GM21825 (cell line): Measurements from ENCODE around the gene CFAP46.
"Not testable (repeated sequence)": the region's sequence is repeated elsewhere in the genome, so short reads cannot be mapped to it uniquely, and the experiment has no call there.

Experiments
- ATAC-seq: cut with Tn5 transposase; IDR thresholded peaks from one replicate; pipeline ENCODE4 v1.9.1; 2021; ENCODE audit warnings: mild to moderate bottlenecking, moderate library complexity; ENCODE audit not compliant: unreplicated experiment

Gene CFAP46

DNA sequence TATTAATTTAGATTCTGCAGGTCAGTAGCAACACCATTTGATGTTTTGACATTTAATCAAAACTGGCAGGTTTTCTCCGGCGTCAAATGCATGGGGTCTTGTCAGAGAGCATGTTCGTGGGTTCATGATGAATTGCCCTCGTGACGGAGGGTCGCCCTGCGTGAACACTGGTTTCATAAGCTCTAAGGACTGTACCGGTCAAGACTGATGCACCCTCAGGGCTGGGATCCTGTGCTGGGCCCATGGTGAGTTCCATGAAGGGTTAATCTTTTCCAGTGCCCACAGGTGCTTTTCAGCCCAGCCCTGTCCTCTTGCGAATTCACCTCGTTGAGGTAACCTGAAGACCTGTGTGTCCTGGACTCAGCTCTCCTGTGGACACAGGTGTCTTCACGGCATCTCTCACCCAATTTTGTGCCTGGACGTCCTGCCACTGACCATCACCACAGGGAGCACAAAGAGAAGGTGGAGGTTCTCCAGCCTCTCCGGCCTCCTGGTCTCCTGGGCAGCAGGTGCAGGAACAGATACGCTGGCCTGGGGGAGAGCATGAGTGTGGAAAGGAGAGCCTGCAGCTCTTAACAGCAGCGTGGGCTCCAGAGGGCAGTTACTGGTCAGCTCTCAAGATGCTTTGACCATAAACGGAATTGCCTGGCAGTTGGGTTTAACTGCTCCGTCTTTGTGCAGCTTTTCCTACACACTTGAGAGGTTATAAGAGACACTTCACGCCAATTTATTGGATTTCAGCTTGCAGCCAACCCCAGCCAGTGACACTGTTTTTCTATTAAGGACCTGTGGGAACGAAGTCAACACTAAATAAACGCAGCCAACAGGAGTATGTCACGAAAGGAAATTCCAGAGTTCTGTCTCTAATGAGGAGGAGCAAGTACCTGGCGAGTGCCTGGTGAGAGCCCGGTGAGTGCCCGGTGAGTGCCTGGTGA, 37.4 kb upstream of the CFAP46 start:
- no peak for ATAC-seq

DNA sequence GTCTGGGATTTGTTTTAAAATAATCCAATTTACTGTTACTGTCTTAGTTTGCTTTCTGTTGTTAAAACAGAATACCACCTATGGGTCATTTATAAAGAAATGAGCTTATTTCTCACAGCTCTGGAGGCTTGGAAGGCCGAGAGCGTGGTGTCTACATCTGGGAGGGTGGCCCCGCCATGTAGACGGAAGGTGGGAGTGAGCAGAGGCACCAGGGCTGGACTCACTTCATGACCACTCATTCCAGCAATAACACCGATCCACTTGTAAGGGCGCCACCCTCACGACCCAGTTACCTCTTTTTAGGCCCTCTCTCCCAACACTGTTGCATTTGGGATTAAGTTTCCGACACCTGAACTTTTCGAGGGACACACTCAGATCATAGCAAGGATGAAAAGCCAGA, 36.2 kb upstream of the CFAP46 start:
- no peak for ATAC-seq

DNA sequence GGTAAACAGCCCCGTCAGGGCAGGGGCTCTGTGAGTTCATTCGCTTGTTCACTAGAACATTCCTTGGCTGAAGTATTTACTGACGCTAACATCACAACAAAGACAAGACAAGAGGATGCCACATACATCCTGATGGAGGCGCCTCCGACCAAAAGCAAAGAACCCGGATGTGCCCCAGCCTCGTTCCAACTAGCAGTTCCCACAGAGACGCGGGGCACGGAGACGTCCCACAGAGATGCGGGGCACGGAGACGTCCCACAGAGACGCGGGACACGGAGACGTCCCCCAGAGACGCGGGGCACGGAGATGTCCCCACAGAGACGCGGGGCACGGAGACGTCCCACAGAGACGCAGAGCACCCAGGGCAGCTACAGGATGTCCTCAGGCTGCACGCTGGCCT, 35.4 kb upstream of the CFAP46 start:
- ATAC-seq: no peak

DNA sequence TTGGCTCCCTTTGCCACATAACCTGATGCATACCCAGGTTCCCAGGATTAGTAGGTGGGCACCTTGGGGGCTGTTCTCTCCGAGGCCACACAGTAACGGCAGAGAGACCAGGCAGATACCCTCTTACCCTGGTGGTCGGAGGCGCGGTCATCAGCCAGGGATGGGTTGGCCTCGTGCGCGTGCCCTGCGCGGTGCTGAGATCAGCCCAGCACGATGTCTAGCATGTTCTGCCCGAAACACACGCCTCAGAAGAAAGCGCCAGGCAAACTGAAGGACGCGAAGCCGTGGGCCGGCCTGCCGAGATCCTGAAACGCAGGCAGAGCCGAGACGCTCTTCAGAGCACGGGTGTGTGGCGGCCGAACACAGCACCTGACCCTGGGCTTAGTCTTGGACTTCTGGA, 34.7 kb upstream of the CFAP46 start:
- ATAC-seq: no peak

DNA sequence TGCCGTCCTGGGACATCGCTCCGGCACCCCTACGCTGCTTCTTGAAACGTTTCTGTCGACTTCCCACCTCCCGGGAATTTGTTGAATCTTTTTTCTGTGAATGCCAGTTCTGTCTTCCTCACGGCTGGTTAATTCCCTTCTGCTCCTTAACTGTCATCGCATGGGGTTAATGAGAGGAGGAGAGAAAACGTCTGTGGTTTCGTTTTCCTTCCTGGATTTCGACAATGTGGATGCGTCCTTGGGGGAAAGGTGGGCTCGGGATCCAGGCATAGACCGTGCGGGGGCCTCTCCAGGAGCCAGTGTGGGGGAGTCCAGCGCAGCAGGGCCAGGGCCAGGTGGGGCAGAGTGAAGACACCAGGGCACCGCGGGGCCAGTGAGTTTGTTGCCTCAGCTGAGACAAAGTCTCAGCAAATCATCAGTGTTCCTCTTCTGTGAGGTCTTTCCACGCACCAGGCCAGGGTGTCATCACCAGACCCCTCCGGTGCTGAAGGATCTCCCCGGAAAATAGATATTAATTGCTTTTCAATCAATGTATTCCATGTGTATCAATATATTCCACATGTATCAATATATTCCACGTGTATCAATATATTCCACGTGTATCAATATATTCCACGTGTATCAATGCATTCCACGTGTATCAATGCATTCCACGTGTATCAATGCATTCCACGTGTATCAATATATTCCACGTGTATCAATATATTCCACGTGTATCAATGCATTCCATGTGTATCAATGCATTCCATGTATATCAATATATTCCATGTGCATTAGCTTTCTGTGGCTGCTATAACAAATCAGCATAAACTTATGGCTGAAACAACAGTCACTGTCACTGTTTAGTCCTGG, 33.7 kb upstream of the CFAP46 start:
- ATAC-seq: no peak

DNA sequence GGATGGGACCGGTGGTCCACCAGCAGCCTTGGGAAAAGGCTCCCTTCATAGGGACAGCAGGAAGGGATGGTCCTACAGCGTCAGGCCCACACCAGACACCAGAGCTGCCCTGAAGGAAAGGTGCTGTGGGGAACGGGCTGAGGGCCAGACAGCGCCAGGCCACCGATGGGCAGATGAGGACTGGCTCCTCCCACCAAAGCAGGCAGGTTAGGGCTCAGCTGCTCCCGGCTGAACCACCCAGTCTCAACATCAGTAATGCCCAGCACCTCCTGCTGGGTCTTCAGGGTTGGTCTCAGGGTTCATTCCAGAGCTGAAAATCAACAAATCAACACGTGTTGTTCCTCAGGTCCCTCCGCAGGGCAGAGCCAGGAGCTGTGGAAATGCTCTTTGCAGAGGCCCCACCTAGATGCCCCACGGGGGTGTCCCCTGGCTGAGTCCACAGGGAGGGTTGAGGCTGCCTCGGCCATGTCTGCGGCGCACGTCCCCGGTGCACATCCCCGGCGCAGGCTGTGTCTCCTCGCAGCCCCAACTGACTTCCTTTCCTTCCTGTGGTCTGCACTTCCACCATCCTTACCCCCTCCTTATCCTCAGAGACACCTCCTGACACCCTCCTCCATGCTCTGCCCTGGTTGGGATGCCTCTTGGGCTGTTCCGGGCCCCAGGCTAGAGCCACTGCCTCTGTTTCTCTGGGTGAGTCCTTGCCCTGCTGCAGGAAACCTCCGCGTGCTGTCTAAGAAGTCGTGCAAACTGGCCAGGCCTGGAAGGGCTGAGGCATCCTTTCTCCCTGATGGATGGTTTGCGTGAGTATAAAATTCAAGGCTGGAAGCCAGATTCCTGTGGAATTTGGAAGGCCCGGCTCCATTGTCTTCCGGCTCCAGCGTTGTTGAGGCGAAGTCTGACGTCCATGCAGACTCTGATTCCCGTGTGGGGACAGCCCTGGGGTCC, 32.8 kb upstream of the CFAP46 start:
- no peak for ATAC-seq

DNA sequence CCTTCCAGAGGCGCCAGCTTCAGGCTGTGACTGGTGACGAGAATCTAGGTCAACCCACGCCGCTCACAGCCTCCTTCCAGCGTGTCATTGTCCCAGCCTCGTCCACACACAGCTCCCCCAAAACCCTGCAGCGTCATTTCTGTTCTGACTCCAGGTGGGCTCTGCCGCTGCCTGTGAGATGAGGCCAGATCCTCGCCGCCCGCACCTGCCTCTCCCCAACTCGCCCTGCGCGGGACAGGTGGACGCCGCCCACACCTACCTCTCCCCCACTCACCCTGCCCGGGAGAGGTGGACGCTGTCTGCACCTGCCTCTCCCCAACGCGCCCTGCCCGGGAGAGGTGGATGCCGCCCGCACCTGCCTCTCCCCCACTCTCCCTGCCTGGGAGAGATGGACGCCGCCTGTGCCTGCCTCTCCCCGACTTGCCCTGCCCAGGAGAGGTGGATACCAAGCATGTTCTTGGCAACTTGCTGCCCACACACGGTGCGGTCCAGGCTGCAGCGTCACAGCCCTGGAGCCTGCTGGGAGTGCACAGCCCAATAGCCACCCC, 32.0 kb upstream of the CFAP46 start:
- no peak for ATAC-seq

DNA sequence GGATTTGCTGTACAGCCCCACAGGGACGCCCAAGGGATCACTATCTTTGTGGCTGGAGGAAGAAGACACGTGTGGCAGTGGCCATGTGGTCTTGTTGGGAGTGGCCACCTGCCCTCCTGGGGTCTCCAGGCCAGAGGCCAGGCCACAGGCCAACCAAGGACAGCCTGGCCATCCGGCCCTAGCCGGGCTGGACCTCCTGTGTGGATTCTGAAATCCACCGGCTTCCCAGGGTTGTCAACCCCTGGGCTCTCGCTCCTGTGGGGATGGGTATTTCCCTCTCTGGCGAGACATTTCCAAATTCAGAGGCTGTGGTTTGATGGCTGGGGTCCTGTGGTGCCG, 31.5 kb upstream of the CFAP46 start:
- no peak for ATAC-seq

DNA sequence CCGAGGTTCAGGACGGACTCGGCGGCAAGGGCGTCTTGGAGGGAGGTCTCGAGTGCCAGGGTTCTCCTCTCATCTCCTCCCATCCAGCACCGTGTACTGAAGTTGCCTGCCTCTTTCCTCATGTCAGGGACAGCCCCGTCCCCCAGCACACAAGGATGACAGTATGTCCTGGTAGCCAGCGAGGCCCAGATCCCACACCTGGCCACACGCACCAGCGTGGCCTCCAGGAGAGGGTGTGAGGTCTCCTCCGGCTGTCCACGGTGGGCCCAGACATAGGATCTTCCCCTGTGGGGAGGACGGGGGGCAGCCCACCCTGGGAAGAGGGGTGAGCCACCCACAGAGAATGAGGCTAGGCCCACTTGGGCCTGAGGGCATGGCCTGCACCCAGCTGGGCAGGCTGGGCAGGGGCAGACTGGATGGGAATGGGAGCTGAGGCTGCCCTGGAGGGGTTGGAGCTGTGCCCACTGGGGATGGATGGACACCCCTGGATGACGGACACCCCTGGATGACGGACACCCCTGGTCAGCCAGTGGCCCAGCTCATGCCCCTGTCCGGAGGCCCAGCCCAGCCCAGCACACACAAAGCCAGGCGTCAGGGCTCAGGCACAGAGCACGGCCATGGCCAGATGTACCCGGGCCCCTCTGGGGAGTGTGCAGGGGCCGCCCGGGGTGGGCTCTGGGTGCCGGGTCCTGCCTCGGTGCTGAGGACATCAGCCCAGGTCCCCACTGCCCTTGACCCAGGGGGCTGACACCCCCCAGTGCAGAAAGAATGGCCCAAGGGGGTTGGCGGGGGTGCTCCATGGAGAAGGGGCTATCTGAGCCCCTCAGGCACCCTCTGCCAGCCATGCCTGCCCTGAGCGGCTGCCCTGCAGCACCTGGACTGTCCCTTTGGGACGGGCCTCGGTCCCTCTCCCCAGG, 30.9 kb upstream of the CFAP46 start:
- ATAC-seq: no peak

DNA sequence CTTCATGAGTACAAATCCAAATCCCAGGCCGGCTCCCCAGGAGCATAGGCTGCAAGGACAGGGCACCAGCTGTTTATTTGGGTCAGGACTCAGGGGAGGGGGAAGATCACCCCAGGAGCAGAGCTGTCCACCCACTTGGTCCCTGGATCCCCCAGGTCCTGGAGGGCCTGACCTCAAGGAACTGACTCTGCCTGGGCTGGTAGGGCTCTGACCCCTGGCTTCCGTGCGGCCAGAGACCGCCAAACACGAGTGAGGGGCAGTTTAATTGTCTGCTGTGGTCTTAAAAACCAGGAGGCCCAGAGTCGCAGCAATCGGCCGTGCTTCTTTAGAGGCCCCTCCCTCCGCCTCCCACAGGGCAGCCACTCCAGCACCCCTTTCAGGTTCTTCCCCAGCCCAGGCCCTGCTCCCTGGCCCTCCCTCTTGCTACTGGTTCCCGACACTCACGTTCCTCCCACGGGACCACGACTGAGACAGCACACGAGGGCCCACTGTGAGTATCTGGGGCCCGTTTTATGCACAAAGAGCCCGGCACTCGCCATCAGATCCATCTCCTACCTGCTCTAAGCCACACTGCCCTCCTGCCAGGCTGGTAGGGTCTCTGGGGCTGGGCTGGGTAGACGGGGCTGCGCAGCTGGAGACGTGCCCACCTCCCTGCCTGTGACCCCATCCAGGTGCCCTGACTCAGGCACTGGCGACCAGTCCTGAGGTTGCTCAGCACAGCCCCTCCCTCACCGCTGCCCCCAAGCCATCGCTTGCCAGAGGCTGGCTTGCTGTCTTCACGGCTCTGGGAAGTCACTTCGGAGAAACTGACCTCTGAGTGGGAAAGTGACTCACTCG, 30.0 kb upstream of the CFAP46 start:
- ATAC-seq: no peak

DNA sequence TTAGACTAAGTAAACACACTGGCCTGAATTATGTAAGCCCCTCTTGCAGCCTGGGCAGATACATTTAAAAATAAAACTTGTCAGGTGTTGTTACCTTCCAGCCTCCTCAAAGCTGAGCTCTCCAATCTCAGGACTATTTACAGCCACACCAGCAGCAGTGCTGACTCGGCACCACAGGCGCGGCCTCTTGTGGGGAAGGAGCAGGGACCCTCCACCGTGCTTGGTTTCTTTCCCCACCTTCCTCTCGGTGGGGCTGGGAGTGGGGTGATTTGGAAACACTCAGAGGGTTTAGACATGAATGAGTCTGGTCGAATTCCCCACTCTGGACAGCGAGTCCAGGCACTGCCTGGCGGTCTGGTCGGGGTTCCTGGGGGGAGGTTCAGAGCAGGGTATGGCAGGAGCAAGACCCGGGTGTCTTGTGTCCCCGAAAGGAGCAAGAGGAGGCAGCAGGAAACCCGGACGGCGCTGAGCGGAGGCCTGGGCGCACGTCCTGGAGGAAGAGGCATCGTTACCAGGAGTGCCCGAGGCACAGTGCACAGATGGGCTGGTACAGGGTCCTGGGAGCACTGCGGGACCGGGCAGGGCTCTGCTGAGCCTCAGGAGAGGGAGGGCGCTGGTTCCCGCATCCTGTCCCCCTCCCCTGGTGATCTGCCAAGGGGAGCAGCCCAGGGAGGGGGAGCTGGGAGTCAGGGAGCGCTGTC, 29.2 kb upstream of the CFAP46 start:
- no peak for ATAC-seq

DNA sequence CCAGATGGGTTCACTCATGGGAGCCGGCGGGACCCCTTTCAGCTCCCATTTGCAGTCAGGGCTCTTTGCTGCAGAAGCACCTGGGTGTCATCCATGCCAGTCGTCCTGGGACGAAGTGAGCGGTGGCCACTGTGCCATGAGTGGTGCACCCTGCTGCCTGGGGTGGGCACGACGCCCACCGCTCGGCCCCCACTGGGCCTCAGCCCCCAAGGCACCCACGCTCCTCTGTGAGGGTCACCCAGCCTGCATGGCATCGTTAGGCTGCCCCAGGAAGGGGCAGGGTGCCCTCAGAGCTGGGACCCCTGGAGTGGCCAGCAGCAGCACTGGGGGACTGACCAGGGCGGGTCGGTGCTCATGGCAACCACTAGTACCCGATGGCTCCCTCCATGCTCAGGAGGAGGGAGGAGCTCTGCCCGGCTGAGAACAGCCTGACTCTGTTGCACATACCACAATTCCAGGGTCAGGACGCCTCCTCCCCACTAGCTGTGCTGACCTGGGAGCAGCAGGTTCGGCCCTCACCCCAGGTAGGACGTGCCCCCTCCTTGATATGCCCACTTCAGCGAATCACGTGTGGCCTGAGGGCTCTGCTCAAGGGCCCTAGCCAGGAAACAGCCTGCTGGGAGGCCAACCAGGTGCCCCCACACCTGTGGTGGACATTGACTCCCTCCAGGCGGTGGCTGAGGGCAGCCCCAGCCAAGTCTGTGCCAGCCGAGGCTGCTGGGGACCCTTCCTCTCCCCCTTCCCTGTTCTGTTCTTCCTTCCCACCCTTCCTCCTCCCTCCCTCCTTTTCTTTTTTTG, 28.5 kb upstream of the CFAP46 start:
- no peak for ATAC-seq

DNA sequence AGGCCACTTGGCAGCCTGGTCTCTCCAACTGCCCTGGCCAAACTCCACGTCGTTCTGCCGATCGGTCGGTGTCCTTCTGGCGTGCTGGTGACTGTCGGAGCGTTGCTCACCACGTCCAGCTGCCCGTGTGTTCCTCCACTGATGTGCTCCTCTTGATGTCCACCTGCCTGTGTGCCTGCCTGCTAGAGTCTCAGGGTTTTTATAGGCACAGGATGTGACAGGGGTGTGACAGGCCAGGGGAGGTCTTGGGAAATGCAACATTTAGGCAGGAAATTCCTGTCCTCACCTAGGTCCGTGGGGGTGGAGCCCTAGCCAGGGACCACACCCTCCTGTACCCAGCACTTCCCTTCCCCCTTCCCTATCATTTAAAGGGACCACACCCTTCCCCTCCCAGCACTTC, 25.2 kb upstream of the CFAP46 start:
- no peak for ATAC-seq

DNA sequence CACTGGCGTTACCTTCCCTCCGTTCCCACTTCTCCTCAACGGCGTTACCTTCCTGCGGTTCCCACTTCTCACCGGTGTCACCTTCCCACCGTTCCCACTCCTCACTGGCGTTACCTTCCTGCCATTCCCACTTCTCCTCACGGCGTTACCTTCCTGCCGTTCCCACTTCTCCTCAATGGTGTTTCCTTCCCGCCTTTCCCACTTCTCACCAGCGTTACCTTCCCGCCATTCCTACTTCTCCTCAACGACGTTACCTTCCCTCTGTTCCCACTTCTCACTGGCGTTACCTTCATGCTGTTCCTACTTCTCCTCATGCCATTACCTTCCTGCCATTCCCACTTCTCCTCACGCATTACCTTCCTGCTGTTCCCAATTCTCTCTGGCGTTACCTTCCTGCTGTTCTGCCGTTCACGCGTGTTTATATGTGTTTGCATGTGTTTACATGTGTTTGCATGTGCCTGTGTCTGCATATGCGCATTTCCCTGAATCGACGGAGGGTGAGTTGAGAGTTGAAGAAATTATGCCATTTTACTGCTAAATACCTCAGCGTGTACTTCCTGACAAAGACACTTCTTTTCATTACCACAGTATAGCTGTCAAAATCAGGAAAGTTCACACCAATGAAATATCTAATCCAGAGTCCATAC, 23.2 kb upstream of the CFAP46 start:
- ATAC-seq: no peak

DNA sequence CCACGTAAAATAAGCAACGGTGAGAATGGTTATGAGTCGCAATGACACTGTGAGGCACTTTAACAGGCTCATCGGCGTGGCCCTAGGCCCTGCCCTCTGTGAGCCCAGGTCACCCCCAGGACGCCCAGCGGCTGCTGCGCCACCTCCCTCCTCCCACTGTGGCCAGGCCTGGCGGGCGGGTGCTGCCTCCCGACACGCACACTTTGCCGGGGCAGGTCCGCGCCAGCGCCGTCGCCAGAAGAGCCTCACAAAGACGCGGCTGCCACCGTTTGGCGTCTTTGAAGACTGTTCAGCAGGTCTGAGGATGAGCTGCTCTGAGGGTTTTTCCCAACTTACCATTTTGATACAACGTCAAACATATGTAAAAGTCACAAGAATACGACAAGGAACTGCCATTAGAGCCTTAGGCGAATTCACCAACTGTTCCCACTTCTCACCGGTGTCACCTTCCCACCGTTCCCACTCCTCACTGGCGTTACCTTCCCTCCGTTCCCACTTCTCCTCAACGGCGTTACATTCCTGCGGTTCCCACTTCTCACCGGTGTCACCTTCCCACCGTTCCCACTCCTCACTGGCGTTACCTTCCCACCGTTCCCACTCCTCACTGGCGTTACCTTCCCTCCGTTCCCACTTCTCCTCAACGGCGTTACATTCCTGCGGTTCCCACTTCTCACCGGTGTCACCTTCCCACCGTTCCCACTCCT, 22.5 kb upstream of the CFAP46 start:
- not testable (repeated sequence) for ATAC-seq

DNA sequence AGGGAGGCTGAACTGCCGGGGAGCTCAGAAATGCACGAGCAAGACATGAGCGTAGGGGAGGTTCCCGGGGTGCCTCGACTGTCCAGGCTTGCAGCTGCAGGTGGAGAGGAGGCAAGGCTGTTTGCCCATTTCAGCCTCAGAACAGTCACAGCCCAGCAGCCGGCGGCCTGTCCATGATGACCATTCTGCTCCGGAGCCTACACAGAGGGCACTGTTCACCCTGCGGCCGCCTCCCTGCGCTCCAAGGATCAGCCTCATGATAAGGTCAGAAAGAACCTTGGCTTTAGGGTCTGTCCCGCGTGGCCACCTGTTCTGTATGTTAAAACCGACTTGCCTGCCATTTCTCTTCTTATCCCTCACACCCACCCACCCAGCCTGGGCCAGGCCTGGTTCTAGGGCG, 21.9 kb upstream of the CFAP46 start:
- ATAC-seq: no peak
